ENCODE results near the gene TRIP6. TPM values are rescaled to one million over a fixed set of nuclear protein-coding genes. Genes with fewer than 3 reads are reported as not detected.
"Not testable (repeated sequence)": the region's sequence is repeated elsewhere in the genome, so short reads cannot be mapped to it uniquely, and the experiment has no call there.

TRIP6 gene
- total RNA-seq, 1 experiment from 2014 or later: 75.5 TPM

DNA sequence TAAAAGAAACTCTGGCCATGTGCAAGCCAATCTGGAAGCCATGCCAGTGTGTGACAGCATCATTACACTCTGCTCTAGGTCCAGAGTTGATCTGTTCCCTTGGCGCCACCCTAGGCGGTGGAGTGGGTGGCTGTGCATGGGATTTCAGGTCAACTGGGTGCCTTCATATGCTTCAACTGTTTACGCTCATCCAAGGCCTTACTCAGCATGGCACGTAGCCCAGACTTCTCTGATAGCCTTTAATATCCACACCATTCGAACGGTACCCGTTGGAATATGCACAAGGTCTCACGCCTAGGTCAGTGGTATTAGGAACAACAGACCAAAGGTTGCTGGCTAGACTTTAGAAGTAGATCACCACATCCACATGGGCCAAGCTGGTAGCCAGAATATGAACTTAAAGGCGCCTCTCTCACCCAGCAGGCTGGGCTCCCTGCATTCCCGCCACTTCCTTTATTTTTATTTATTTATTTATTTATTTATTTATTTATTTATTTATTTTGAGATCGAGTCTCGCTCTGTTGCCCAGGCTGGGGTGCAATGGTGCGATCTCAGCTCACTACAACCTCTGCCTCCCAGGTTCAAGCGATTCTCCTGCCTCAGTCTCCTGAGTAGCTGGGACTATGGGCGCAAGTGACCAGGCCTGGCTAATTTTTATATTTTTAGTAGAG is 47.2 kb downstream of the TRIP6 start:
- DNase-seq: no peak
- TF ChIP-seq, protein P1, sequence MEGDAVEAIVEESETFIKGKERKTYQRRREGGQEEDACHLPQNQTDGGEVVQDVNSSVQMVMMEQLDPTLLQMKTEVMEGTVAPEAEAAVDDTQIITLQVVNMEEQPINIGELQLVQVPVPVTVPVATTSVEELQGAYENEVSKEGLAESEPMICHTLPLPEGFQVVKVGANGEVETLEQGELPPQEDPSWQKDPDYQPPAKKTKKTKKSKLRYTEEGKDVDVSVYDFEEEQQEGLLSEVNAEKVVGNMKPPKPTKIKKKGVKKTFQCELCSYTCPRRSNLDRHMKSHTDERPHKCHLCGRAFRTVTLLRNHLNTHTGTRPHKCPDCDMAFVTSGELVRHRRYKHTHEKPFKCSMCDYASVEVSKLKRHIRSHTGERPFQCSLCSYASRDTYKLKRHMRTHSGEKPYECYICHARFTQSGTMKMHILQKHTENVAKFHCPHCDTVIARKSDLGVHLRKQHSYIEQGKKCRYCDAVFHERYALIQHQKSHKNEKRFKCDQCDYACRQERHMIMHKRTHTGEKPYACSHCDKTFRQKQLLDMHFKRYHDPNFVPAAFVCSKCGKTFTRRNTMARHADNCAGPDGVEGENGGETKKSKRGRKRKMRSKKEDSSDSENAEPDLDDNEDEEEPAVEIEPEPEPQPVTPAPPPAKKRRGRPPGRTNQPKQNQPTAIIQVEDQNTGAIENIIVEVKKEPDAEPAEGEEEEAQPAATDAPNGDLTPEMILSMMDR (IDR thresholded peaks at IDR 0.05; ENCODE audit: insufficient read depth in 1 of 2, low read depth in 1 of 2, low read length in 1 of 2, severe bottlenecking in 1 of 2, unreplicated experiment in 1 of 2): no peak
- ChIA-PET CTCF (no interaction called here), POLR2A (no interaction called here)
- H3K27ac Mint-ChIP-seq (ENCODE audit: unreplicated experiment): peak overlapping the region; percentile 56
- H3K27me3 ChIP-seq (replicated peaks; ENCODE audit: control insufficient read depth, insufficient read depth, low read length): no peaks in the 10 kb centered on the region
- H3K9me3 Mint-ChIP-seq (ENCODE audit: unreplicated experiment): peaks cover 9% of the 10 kb centered on the region
- no peaks in the 10 kb centered on the region for H3K36me3 ChIP-seq (ENCODE audit: control insufficient read depth, insufficient read depth, low read length)
- H3K9me3 ChIP-seq: no peaks in the 10 kb centered on the region
- H3K4me1 ChIP-seq: peaks cover 35% of the 10 kb centered on the region
- no peaks in the 10 kb centered on the region for H3K27me3 Mint-ChIP-seq (ENCODE audit: insufficient read depth, unreplicated experiment)
- intact Hi-C loops (cut with micrococcal nuclease; ENCODE audit: unreplicated experiment): no loop called here
- H3K4me1 Mint-ChIP-seq (ENCODE audit: low read depth, unreplicated experiment): peaks cover 26% of the 10 kb centered on the region
- H3K4me3 ChIP-seq (ENCODE audit: low read depth, low read length): no peak overlapping the region
- no peak overlapping the region for H3K4me3 Mint-ChIP-seq (ENCODE audit: unreplicated experiment)
- H3K36me3 Mint-ChIP-seq (ENCODE audit: insufficient read depth, unreplicated experiment): no peaks in the 10 kb centered on the region
- BruUV-seq (replicated peaks): no TSS peak

- Histone ChIP-seq H3K4me3 (ENCODE audit: low read depth, low read length) (no peak overlapping the region), H3K9me3 (no peaks in the 10 kb centered on the region), H3K36me3 (ENCODE audit: control insufficient read depth, insufficient read depth, low read length) (no peaks in the 10 kb centered on the region), H3K4me1 (peaks cover 35% of the 10 kb centered on the region), H3K27me3 (replicated peaks; ENCODE audit: control insufficient read depth, insufficient read depth, low read length) (no peaks in the 10 kb centered on the region)
- Mint-ChIP-seq H3K4me3 (ENCODE audit: unreplicated experiment) (no peak overlapping the region), H3K27ac (ENCODE audit: unreplicated experiment) (peak overlapping the region; percentile 56), H3K27me3 (ENCODE audit: insufficient read depth, unreplicated experiment) (no peaks in the 10 kb centered on the region), H3K9me3 (ENCODE audit: unreplicated experiment) (peaks cover 9% of the 10 kb centered on the region), H3K4me1 (ENCODE audit: low read depth, unreplicated experiment) (peaks cover 26% of the 10 kb centered on the region), H3K36me3 (ENCODE audit: insufficient read depth, unreplicated experiment) (no peaks in the 10 kb centered on the region)
- DNase-seq: no peak
- BruUV-seq (replicated peaks): no TSS peak
- intact Hi-C loops (cut with micrococcal nuclease; ENCODE audit: unreplicated experiment): no loop called here
- ChIA-PET CTCF (no interaction called here), POLR2A (no interaction called here)
- TF ChIP-seq, protein P1 (IDR thresholded peaks at IDR 0.05; ENCODE audit: insufficient read depth in 1 of 2, low read depth in 1 of 2, low read length in 1 of 2, severe bottlenecking in 1 of 2, unreplicated experiment in 1 of 2): no peak
These were observed 47.8 kb downstream of the TRIP6 start for GRCh38 chr7:100914879-100915447.

- peaks cover 32% of the 10 kb centered on the region for H3K4me1 Mint-ChIP-seq (ENCODE audit: low read depth, unreplicated experiment)
These were observed 52.1 kb downstream of the TRIP6 start for GRCh38 chr7:100919335-100919734.

DNA sequence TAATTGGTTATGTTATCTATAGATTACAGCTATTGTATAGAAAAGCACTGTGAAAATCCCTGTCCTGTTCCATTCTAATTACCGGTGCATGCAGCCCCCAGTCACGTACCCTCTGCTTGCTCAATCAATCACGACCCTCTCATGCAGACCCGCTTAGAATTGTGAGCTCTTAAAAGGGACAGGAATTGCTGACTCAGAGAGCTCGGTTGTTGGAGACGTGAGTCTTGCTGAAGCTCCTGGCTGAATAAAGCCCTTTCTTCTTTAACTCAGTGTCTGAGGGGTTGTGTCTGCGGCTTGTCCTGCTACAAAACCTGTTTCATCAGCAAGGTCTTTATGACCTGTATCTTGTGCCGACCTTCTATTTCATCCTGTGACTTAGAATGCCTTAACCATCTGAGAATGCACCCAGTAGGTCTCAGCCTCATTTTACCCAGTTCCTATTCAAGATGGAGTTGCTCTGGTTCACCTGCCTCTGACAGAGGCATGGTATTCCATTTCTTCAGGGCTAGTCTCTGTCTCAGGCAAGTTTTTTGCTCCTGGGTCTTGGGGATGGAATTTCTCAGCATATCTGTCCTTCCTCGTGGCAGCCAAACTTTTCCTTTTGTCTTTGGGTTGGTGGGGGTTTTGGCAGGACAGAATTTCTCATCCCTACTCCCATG is 52.7 kb downstream of the TRIP6 start:
- POLR2A ChIA-PET; H3K9me3 ChIP-seq; H3K36me3 Mint-ChIP-seq (ENCODE audit: insufficient read depth, unreplicated experiment); H3K4me3 Mint-ChIP-seq (ENCODE audit: unreplicated experiment); BruUV-seq (replicated peaks); DNase-seq; H3K9me3 Mint-ChIP-seq (ENCODE audit: unreplicated experiment); intact Hi-C loops (cut with micrococcal nuclease; ENCODE audit: unreplicated experiment); H3K27ac Mint-ChIP-seq (ENCODE audit: unreplicated experiment); CTCF ChIA-PET; H3K27me3 Mint-ChIP-seq (ENCODE audit: insufficient read depth, unreplicated experiment); H3K36me3 ChIP-seq (ENCODE audit: control insufficient read depth, insufficient read depth, low read length); H3K4me1 ChIP-seq; H3K27me3 ChIP-seq (replicated peaks; ENCODE audit: control insufficient read depth, insufficient read depth, low read length); H3K4me3 ChIP-seq (ENCODE audit: low read depth, low read length): not testable (repeated sequence)
- peaks cover 30% of the 10 kb centered on the region for H3K4me1 Mint-ChIP-seq (ENCODE audit: low read depth, unreplicated experiment)

More at GRCh38 chr7:100919335-100919734, 52.1 kb downstream of the TRIP6 start:
- H3K27me3 Mint-ChIP-seq (ENCODE audit: insufficient read depth, unreplicated experiment); H3K4me3 ChIP-seq (ENCODE audit: low read depth, low read length); intact Hi-C loops (cut with micrococcal nuclease; ENCODE audit: unreplicated experiment); H3K36me3 ChIP-seq (ENCODE audit: control insufficient read depth, insufficient read depth, low read length); H3K9me3 ChIP-seq; H3K36me3 Mint-ChIP-seq (ENCODE audit: insufficient read depth, unreplicated experiment); POLR2A ChIA-PET; H3K4me3 Mint-ChIP-seq (ENCODE audit: unreplicated experiment); H3K27me3 ChIP-seq (replicated peaks; ENCODE audit: control insufficient read depth, insufficient read depth, low read length); BruUV-seq (replicated peaks); H3K4me1 ChIP-seq; CTCF ChIA-PET; H3K27ac Mint-ChIP-seq (ENCODE audit: unreplicated experiment); DNase-seq; H3K9me3 Mint-ChIP-seq (ENCODE audit: unreplicated experiment): not testable (repeated sequence)
